K562 (cell line): ENCODE measurements around the gene SLC6A8.

ENCODE experiments used
- CBX5 ChIP-seq: IDR thresholded peaks from 2 replicates; pipeline ENCODE4 v1.6.1; 2014; ENCODE audit warnings: low read depth, borderline replicate concordance
- CEBPB ChIP-seq: fragments of 450-650 bp; IDR thresholded peaks from 2 replicates; pipeline ENCODE4 v1.6.1; 2016; ENCODE audit warnings: missing genetic modification characterization, missing compliant biosample characterization
- E4F1 ChIP-seq: fragments of 250-450 bp; sonication (Bioruptor Pico); IDR thresholded peaks from 2 replicates; pipeline ENCODE4 v1.5.0; 2021; ENCODE audit warnings: mild to moderate bottlenecking, borderline replicate concordance
- NFYB ChIP-seq: IDR thresholded peaks from 2 replicates; pipeline ENCODE4 v1.6.1; 2011; ENCODE audit warnings: mild to moderate bottlenecking, moderate library complexity; ENCODE audit not compliant: insufficient read length; ENCODE audit errors: extremely low read depth
- RBM22 ChIP-seq: fragments of 200-400 bp; formaldehyde crosslinking; IDR thresholded peaks from 2 replicates; pipeline ENCODE4 v1.6.1; 2018; ENCODE audit warnings: low read length, low read depth; ENCODE audit not compliant: poor library complexity, severe bottlenecking
- RERE ChIP-seq: sonication (generic); formaldehyde crosslinking; IDR thresholded peaks from 2 replicates; pipeline ENCODE4 v1.8.0; 2023; ENCODE audit warnings: missing genetic modification reagents, mild to moderate bottlenecking, borderline replicate concordance
- ZBTB7A ChIP-seq: IDR thresholded peaks from 2 replicates; pipeline ENCODE4 v1.6.1; 2011; ENCODE audit warnings: low read depth, mild to moderate bottlenecking, low read length, moderate library complexity, borderline replicate concordance; ENCODE audit not compliant: control insufficient read depth
- TF ChIP-seq, protein P1 (sequence below): sonication (generic); formaldehyde crosslinking; IDR thresholded peaks from 2 replicates; pipeline ENCODE4 v1.8.1; 2022; ENCODE audit warnings: missing genetic modification reagents
- TF ChIP-seq, protein P2 (sequence below): sonication (generic); formaldehyde crosslinking; IDR thresholded peaks from 2 replicates; pipeline ENCODE4 v1.9.0; 2022; ENCODE audit warnings: mild to moderate bottlenecking, missing genetic modification reagents
- TF ChIP-seq, protein P3 (sequence below): sonication (generic); formaldehyde crosslinking; IDR thresholded peaks from 2 replicates; pipeline ENCODE4 v1.9.0; 2022; ENCODE audit warnings: mild to moderate bottlenecking, missing genetic modification reagents

DNA sequence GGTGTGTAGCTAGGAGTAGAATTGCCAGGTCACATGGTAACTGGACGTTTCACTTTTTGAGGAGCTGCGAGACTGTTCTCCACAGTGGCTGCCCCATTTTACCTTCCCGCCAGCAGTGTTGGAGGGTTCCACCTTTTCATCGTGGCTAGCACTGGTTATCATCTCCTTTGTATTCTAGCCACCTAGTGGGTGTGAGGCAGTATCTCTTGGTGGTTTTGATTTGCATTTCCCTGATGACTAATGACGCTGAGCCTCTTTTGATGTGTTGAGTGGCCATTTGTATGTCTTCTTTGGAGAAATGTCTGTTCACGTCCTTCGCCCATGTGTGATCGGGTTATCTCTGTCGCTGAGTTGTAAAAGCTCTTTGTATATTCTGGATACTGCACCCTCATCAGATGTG, 47.5 kb downstream of the SLC6A8 start:
- TF ChIP-seq NFYB (no peak), CEBPB (tag) (no peak), E4F1 (CRISPR knock-in tag) (no peak), RERE (CRISPR knock-in tag) (no peak), CBX5 (no peak), RBM22 (no peak), ZBTB7A (no peak)
- TF ChIP-seq, protein P1, sequence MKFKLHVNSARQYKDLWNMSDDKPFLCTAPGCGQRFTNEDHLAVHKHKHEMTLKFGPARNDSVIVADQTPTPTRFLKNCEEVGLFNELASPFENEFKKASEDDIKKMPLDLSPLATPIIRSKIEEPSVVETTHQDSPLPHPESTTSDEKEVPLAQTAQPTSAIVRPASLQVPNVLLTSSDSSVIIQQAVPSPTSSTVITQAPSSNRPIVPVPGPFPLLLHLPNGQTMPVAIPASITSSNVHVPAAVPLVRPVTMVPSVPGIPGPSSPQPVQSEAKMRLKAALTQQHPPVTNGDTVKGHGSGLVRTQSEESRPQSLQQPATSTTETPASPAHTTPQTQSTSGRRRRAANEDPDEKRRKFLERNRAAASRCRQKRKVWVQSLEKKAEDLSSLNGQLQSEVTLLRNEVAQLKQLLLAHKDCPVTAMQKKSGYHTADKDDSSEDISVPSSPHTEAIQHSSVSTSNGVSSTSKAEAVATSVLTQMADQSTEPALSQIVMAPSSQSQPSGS (CRISPR knock-in tag): no peak
- TF ChIP-seq, protein P2, sequence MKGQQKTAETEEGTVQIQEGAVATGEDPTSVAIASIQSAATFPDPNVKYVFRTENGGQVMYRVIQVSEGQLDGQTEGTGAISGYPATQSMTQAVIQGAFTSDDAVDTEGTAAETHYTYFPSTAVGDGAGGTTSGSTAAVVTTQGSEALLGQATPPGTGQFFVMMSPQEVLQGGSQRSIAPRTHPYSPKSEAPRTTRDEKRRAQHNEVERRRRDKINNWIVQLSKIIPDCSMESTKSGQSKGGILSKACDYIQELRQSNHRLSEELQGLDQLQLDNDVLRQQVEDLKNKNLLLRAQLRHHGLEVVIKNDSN (CRISPR knock-in tag): no peak
- TF ChIP-seq, protein P3, sequence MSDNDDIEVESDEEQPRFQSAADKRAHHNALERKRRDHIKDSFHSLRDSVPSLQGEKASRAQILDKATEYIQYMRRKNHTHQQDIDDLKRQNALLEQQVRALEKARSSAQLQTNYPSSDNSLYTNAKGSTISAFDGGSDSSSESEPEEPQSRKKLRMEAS: no peak
